Measurements from ENCODE around the gene NFATC2. TPM values are rescaled to one million over a fixed set of nuclear protein-coding genes. Genes with fewer than 3 reads are reported as not detected.

The NFATC2 gene
- total and polyA plus RNA-seq, 2 of the 8 experiments (the other 6 are each of a cell fraction or from before 2014, with no cell fraction given) = 0.27 to 0.91 TPM

GRCh38 chr20:51358032-51358724, 184.3 kb downstream of the NFATC2 start (continued):
- TF ChIP-seq BACH1 (IDR thresholded peaks at IDR 0.05; ENCODE audit: low read length) (no peak), CTBP2 (IDR thresholded peaks at IDR 0.05; ENCODE audit: borderline replicate concordance, insufficient read depth, insufficient read length, low read length) (no peak), CTCF (IDR thresholded peaks at IDR 0.05; ENCODE audit: control extremely low read depth in 1 of 3, insufficient read depth in 1 of 3, low read depth in 1 of 3, low read length in 3 of 3) (no peak), HDAC6 (IDR thresholded peaks at IDR 0.05; ENCODE audit: low read depth, low read length) (no peak), CBX5 (IDR thresholded peaks at IDR 0.05; ENCODE audit: low read depth, low read length) (no peak), TEAD4 (IDR thresholded peaks at IDR 0.05; ENCODE audit: low read depth, low read length) (no peak), POLR2A (IDR thresholded peaks at IDR 0.05; ENCODE audit: control extremely low read depth in 1 of 2, low read depth in 2 of 2, low read length in 2 of 2) (no peak)
- TF ChIP-seq, protein P1, sequence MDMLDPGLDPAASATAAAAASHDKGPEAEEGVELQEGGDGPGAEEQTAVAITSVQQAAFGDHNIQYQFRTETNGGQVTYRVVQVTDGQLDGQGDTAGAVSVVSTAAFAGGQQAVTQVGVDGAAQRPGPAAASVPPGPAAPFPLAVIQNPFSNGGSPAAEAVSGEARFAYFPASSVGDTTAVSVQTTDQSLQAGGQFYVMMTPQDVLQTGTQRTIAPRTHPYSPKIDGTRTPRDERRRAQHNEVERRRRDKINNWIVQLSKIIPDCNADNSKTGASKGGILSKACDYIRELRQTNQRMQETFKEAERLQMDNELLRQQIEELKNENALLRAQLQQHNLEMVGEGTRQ (IDR thresholded peaks at IDR 0.05; ENCODE audit: low read length) = no peak
